ENCODE data around the gene NUDT12.

The NUDT12 gene

DNA sequence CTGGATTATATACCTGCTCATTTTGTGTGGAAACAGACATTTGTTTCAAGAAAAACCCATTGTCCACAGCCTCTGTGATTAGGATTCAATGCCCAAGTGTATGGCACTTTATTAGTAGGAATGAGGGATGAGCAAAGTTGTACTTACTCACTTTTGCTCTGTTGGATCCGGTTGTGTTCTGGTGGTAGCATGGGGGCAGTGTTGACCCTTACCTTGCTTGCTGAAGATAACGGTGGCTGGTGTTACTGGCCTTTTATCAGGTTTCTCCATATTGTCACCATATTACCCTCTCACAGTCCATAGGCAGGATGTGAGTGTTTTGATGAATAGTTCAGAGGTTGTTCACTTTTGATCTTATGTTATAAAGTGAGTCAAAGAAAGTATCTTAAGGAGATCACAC, 42.7 kb upstream of the NUDT12 start:
- no peaks in the 10 kb centered on the region for H3K4me1 ChIP-seq (ENCODE audit: control insufficient read depth, insufficient read depth, low read length)
- CTCF ChIA-PET: no interaction called here
- POLR2A ChIA-PET: no interaction called here
- H3K4me3 ChIP-seq (ENCODE audit: low read depth, low read length): no peak overlapping the region
- H3K27ac ChIP-seq (ENCODE audit: extremely low read depth, low read depth, low read length): no peak overlapping the region
- no peaks in the 10 kb centered on the region for H3K36me3 ChIP-seq (ENCODE audit: control insufficient read depth in 2 of 2, insufficient read depth in 1 of 2, low read length in 2 of 2)
- no peak for TF ChIP-seq ZNF791 (tag by site-specific recombination; IDR thresholded peaks at IDR 0.05)
- no peak for TF ChIP-seq ZNF560 (tag by site-specific recombination; IDR thresholded peaks at IDR 0.05; ENCODE audit: borderline replicate concordance)
- TF ChIP-seq, protein P1, sequence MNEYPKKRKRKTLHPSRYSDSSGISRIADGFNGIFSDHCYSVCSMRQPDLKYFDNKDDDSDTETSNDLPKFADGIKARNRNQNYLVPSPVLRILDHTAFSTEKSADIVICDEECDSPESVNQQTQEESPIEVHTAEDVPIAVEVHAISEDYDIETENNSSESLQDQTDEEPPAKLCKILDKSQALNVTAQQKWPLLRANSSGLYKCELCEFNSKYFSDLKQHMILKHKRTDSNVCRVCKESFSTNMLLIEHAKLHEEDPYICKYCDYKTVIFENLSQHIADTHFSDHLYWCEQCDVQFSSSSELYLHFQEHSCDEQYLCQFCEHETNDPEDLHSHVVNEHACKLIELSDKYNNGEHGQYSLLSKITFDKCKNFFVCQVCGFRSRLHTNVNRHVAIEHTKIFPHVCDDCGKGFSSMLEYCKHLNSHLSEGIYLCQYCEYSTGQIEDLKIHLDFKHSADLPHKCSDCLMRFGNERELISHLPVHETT (tag by site-specific recombination; IDR thresholded peaks at IDR 0.05): no peak
- H3K9me3 ChIP-seq (ENCODE audit: control insufficient read depth, insufficient read depth, low read depth, low read length): no peaks in the 10 kb centered on the region

DNA sequence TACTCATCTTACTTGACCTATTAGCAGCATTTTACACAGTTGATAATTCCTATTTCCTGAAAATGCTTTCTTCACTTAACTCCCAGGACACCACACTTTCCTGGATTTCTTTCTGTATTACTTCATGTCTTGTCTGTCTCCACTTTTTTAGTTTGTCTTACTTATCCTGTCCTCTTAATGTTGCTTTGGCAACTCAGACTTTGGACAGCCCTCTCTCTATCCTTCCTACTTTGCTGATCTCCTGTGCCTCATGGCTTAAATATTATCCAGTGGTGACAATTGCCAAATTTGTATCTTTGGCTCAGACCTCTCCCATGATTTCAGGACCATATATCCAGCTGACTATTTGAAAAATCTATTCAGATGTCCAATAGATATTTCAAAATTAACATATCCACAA, 39.8 kb upstream of the NUDT12 start:
- no peak for TF ChIP-seq ZNF140 (tag by site-specific recombination; IDR thresholded peaks at IDR 0.05)
- no peak for TF ChIP-seq ZNF184 (tag by site-specific recombination; IDR thresholded peaks at IDR 0.05)
- no peak for TF ChIP-seq ZNF24 (tag by site-specific recombination; IDR thresholded peaks at IDR 0.05)
- TF ChIP-seq ZNF777 (tag by site-specific recombination; IDR thresholded peaks at IDR 0.05; ENCODE audit: borderline replicate concordance): no peak
- TF ChIP-seq ZNF747 (tag by site-specific recombination; IDR thresholded peaks at IDR 0.05): no peak
- TF ChIP-seq ZNF555 (tag by site-specific recombination; conservative IDR thresholded peaks at IDR 0.05): no peak
- TF ChIP-seq SALL2 (tag by site-specific recombination; IDR thresholded peaks at IDR 0.05; ENCODE audit: borderline replicate concordance): no peak
- TF ChIP-seq ZNF202 (tag by site-specific recombination; IDR thresholded peaks at IDR 0.05; ENCODE audit: borderline replicate concordance): no peak
- TF ChIP-seq SP3 (tag by site-specific recombination; IDR thresholded peaks at IDR 0.05): no peak
- POLR2A ChIA-PET: no interaction called here

DNA sequence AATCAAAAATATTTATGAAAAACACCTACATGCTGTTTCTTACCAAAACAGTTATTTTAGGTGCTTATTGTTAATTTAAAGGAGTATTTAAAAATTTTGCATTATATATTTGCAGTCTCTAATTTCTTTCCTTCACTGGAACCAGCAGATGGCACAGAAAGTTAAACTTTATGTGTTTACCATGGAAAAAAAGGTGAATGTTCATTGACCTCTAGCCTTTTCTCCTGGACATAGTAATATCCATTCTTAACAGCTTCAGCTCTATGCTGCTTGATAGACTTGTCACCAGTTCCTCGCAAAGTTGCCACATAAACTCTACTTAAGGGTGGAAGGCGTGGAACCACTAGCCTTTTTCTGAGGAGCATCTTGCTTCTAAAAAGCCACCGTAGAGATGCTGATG, 38.7 kb upstream of the NUDT12 start:
- H3K27ac ChIP-seq (ENCODE audit: extremely low read depth, low read depth, low read length): no peak overlapping the region
- no peaks in the 10 kb centered on the region for H3K9me3 ChIP-seq (ENCODE audit: control insufficient read depth, insufficient read depth, low read depth, low read length)
- POLR2A ChIA-PET: no interaction called here
- H3K36me3 ChIP-seq (ENCODE audit: control insufficient read depth in 2 of 2, insufficient read depth in 1 of 2, low read length in 2 of 2): no peaks in the 10 kb centered on the region
- no peaks in the 10 kb centered on the region for H3K4me1 ChIP-seq (ENCODE audit: control insufficient read depth, insufficient read depth, low read length)
- CTCF ChIA-PET: no interaction called here
- H3K4me3 ChIP-seq (ENCODE audit: low read depth, low read length): no peak overlapping the region
- TF ChIP-seq, protein P2, sequence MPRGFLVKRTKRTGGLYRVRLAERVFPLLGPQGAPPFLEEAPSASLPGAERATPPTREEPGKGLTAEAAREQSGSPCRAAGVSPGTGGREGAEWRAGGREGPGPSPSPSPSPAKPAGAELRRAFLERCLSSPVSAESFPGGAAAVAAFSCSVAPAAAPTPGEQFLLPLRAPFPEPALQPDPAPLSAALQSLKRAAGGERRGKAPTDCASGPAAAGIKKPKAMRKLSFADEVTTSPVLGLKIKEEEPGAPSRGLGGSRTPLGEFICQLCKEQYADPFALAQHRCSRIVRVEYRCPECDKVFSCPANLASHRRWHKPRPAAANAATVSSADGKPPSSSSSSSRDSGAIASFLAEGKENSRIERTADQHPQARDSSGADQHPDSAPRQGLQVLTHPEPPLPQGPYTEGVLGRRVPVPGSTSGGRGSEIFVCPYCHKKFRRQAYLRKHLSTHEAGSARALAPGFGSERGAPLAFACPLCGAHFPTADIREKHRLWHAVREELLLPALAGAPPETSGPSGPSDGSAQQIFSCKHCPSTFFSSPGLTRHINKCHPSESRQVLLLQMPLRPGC (tag by site-specific recombination; IDR thresholded peaks at IDR 0.05): no peak
- TF ChIP-seq GFI1B (tag by site-specific recombination; IDR thresholded peaks at IDR 0.05): no peak
- TF ChIP-seq, protein P3, sequence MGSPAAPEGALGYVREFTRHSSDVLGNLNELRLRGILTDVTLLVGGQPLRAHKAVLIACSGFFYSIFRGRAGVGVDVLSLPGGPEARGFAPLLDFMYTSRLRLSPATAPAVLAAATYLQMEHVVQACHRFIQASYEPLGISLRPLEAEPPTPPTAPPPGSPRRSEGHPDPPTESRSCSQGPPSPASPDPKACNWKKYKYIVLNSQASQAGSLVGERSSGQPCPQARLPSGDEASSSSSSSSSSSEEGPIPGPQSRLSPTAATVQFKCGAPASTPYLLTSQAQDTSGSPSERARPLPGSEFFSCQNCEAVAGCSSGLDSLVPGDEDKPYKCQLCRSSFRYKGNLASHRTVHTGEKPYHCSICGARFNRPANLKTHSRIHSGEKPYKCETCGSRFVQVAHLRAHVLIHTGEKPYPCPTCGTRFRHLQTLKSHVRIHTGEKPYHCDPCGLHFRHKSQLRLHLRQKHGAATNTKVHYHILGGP (tag by site-specific recombination; IDR thresholded peaks at IDR 0.05): no peak
- TF ChIP-seq, protein P4, sequence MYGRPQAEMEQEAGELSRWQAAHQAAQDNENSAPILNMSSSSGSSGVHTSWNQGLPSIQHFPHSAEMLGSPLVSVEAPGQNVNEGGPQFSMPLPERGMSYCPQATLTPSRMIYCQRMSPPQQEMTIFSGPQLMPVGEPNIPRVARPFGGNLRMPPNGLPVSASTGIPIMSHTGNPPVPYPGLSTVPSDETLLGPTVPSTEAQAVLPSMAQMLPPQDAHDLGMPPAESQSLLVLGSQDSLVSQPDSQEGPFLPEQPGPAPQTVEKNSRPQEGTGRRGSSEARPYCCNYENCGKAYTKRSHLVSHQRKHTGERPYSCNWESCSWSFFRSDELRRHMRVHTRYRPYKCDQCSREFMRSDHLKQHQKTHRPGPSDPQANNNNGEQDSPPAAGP (tag by site-specific recombination; IDR thresholded peaks at IDR 0.05): no peak
- no peak for TF ChIP-seq ZNF311 (tag by site-specific recombination; IDR thresholded peaks at IDR 0.05; ENCODE audit: borderline replicate concordance)
- TF ChIP-seq ZNF426 (tag by site-specific recombination; IDR thresholded peaks at IDR 0.05): no peak
- no peak for TF ChIP-seq ZNF658 (tag by site-specific recombination; IDR thresholded peaks at IDR 0.05)
- no peak for TF ChIP-seq ZSCAN30 (tag by site-specific recombination; IDR thresholded peaks at IDR 0.05)
- TF ChIP-seq, protein P5, sequence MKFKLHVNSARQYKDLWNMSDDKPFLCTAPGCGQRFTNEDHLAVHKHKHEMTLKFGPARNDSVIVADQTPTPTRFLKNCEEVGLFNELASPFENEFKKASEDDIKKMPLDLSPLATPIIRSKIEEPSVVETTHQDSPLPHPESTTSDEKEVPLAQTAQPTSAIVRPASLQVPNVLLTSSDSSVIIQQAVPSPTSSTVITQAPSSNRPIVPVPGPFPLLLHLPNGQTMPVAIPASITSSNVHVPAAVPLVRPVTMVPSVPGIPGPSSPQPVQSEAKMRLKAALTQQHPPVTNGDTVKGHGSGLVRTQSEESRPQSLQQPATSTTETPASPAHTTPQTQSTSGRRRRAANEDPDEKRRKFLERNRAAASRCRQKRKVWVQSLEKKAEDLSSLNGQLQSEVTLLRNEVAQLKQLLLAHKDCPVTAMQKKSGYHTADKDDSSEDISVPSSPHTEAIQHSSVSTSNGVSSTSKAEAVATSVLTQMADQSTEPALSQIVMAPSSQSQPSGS (tag by site-specific recombination; IDR thresholded peaks at IDR 0.05; ENCODE audit: low read depth): no peak
- TF ChIP-seq, protein P6, sequence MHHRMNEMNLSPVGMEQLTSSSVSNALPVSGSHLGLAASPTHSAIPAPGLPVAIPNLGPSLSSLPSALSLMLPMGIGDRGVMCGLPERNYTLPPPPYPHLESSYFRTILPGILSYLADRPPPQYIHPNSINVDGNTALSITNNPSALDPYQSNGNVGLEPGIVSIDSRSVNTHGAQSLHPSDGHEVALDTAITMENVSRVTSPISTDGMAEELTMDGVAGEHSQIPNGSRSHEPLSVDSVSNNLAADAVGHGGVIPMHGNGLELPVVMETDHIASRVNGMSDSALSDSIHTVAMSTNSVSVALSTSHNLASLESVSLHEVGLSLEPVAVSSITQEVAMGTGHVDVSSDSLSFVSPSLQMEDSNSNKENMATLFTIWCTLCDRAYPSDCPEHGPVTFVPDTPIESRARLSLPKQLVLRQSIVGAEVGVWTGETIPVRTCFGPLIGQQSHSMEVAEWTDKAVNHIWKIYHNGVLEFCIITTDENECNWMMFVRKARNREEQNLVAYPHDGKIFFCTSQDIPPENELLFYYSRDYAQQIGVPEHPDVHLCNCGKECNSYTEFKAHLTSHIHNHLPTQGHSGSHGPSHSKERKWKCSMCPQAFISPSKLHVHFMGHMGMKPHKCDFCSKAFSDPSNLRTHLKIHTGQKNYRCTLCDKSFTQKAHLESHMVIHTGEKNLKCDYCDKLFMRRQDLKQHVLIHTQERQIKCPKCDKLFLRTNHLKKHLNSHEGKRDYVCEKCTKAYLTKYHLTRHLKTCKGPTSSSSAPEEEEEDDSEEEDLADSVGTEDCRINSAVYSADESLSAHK (tag by site-specific recombination; IDR thresholded peaks at IDR 0.05): no peak
- no peak for TF ChIP-seq ZNF549 (tag by site-specific recombination; IDR thresholded peaks at IDR 0.05)
- no peak for TF ChIP-seq ZNF266 (tag by site-specific recombination; IDR thresholded peaks at IDR 0.05; ENCODE audit: low read depth)

More for the DNA sequence above, 39.8 kb upstream of the NUDT12 start:
- no peaks in the 10 kb centered on the region for H3K36me3 ChIP-seq (ENCODE audit: control insufficient read depth in 2 of 2, insufficient read depth in 1 of 2, low read length in 2 of 2)
- no peak overlapping the region for H3K4me3 ChIP-seq (ENCODE audit: low read depth, low read length)
- CTCF ChIA-PET: no interaction called here
- no peak overlapping the region for H3K27ac ChIP-seq (ENCODE audit: extremely low read depth, low read depth, low read length)
- no peaks in the 10 kb centered on the region for H3K4me1 ChIP-seq (ENCODE audit: control insufficient read depth, insufficient read depth, low read length)
- no peaks in the 10 kb centered on the region for H3K9me3 ChIP-seq (ENCODE audit: control insufficient read depth, insufficient read depth, low read depth, low read length)
